NCI-H2107 (cell line): ENCODE measurements around the gene PARP11.
"Not testable (repeated sequence)": the region's sequence is repeated elsewhere in the genome, so short reads cannot be mapped to it uniquely, and the experiment has no call there.

ENCODE experiments used
- DNase-seq: peaks from one replicate; lab custom pipeline; 2025; lab: John Stamatoyannopoulos, UW

The PARP11 gene

GRCh38 chr12:3882896-3883564, 9.8 kb upstream of the PARP11 start:
- no peak for DNase-seq

GRCh38 chr12:3882406-3882805, 9.2 kb upstream of the PARP11 start:
- no peak for DNase-seq

- DNase-seq, result no peak
These were observed 8.2 kb upstream of the PARP11 start for GRCh38 chr12:3881281-3881950.

GRCh38 chr12:3879846-3880245, 6.6 kb upstream of the PARP11 start:
- DNase-seq, result no peak

- DNase-seq, result no peak
These were observed 1.8 kb downstream of the PARP11 start for GRCh38 chr12:3871356-3871755.

GRCh38 chr12:3869865-3870264, 3.3 kb downstream of the PARP11 start:
- no peak for DNase-seq

GRCh38 chr12:3869433-3869832, 3.8 kb downstream of the PARP11 start:
- no peak for DNase-seq

- no peak for DNase-seq
These were observed 9.4 kb downstream of the PARP11 start for GRCh38 chr12:3863756-3864155.

- DNase-seq, result no peak
These were observed 30.7 kb downstream of the PARP11 start for GRCh38 chr12:3842517-3842916.

GRCh38 chr12:3841783-3842182, 31.4 kb downstream of the PARP11 start:
- DNase-seq, result no peak

- not testable (repeated sequence) for DNase-seq
These were observed 32.4 kb downstream of the PARP11 start for GRCh38 chr12:3840833-3841232.

GRCh38 chr12:3839745-3840144, 33.5 kb downstream of the PARP11 start:
- not testable (repeated sequence) for DNase-seq

GRCh38 chr12:3838701-3839548, 34.3 kb downstream of the PARP11 start:
- not testable (repeated sequence) for DNase-seq

GRCh38 chr12:3838076-3838475, 35.1 kb downstream of the PARP11 start:
- no peak for DNase-seq

- no peak for DNase-seq
These were observed 36.1 kb downstream of the PARP11 start for GRCh38 chr12:3837049-3837448.

GRCh38 chr12:3836641-3837040, 36.6 kb downstream of the PARP11 start:
- DNase-seq, result no peak

- DNase-seq, result no peak
These were observed 37.3 kb downstream of the PARP11 start for GRCh38 chr12:3835914-3836313.

GRCh38 chr12:3834774-3835173, 38.4 kb downstream of the PARP11 start:
- no peak for DNase-seq

GRCh38 chr12:3833670-3834310, 39.4 kb downstream of the PARP11 start:
- no peak for DNase-seq

GRCh38 chr12:3832738-3833137, 40.5 kb downstream of the PARP11 start:
- DNase-seq, result no peak

- no peak for DNase-seq
These were observed 44.3 kb downstream of the PARP11 start for GRCh38 chr12:3828888-3829287.

GRCh38 chr12:3827301-3828000, 45.7 kb downstream of the PARP11 start:
- no peak for DNase-seq
